ENCODE data around the gene DARS2.

DNA sequence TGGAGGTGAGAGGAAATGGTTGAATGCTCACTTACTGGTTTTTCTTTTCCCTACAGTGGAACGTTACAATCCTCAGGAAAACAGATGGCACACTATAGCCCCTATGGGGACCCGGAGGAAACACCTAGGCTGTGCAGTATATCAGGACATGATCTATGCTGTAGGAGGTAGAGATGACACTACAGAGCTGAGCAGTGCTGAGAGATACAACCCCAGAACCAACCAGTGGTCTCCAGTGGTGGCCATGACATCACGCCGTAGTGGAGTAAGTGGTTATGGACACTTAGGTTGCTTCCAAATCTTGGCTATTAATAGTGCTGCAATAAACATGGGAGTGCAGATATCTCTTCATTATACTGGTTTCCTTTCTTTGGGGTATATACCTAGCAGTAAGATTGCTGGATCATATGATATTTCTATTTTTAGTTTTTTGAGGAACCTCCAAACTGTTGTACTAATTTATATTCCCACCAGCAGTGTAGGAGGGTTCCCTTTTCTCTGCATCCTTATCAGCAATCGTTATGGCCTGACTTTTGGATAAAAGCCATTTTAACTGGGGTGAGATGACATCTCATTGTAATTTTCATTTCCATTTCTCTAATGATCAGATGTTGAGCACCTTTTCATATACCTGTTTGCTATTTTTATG lies 48.8 kb upstream of the DARS2 start:
- TF ChIP-seq, protein P1, sequence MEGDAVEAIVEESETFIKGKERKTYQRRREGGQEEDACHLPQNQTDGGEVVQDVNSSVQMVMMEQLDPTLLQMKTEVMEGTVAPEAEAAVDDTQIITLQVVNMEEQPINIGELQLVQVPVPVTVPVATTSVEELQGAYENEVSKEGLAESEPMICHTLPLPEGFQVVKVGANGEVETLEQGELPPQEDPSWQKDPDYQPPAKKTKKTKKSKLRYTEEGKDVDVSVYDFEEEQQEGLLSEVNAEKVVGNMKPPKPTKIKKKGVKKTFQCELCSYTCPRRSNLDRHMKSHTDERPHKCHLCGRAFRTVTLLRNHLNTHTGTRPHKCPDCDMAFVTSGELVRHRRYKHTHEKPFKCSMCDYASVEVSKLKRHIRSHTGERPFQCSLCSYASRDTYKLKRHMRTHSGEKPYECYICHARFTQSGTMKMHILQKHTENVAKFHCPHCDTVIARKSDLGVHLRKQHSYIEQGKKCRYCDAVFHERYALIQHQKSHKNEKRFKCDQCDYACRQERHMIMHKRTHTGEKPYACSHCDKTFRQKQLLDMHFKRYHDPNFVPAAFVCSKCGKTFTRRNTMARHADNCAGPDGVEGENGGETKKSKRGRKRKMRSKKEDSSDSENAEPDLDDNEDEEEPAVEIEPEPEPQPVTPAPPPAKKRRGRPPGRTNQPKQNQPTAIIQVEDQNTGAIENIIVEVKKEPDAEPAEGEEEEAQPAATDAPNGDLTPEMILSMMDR (IDR thresholded peaks at IDR 0.05): no peak
- no peak for TF ChIP-seq POLR2A (IDR thresholded peaks at IDR 0.05)
